Tibial nerve (tissue), 3 donors: ENCODE data around the gene PROM2.

Experiments
- CTCF ChIP-seq, 5 experiments: fragments of 200-600 bp in 3 of 5; fragments of 450-650 bp in 2 of 5; sonication (generic) in 3 of 5; IDR thresholded peaks; one replicate each; pipeline ENCODE4 v1.5.1; 2016 to 2019; ENCODE audit warnings: antibody characterized with exemption in 5 of 5, mild to moderate bottlenecking in 3 of 5, moderate library complexity in 2 of 5
- POLR2A ChIP-seq, 2 donors: fragments of 450-650 bp; IDR thresholded peaks; one replicate each; pipeline ENCODE4 v1.6.1; 2017; ENCODE audit warnings: antibody characterized with exemption in 2 of 2, mild to moderate bottlenecking in 2 of 2, moderate library complexity in 2 of 2

- TF ChIP-seq CTCF (IDR thresholded peaks at IDR 0.05) (no peak), POLR2A (IDR thresholded peaks at IDR 0.05) (no peak)
Observed at GRCh38 chr2:95336406-95336805, 62.2 kb downstream of the PROM2 start.
